HepG2 (cell line): ENCODE results near the gene ANKEF1. TPM values are rescaled to one million over a fixed set of nuclear protein-coding genes. Genes with fewer than 3 reads are reported as not detected.

Source experiments
- ATAC-seq: fragments of 200-7000 bp; cut with Tn5 transposase; 3 replicates; pipeline ENCODE4 v1.9.1; 2020; ENCODE audit warnings: mild to moderate bottlenecking, moderate library complexity
- BruUV-seq: library from RNA; stranded (reverse); fragments of 400-500 nt; replicated peaks from 2 replicates; lab custom pipeline; 2021; lab: Mats Ljungman, UMichigan
- CTCF ChIA-PET: fragments of 300-600 bp; formaldehyde crosslinking; extraction: SDS; loops from one replicate; lab custom pipeline; 2021; ENCODE audit warnings: low total read pairs, inconsistent platforms, low intra/inter-chr PET ratio; lab: Yijun Ruan, JAX
- POLR2A ChIA-PET: fragments of 350-600 bp; sonication (Branson Sonifier 250); formaldehyde crosslinking; loops from one replicate; lab custom pipeline; 2020; ENCODE audit warnings: antibody characterized with exemption, inconsistent platforms; lab: Yijun Ruan, JAX
- DNase-seq: peaks from one replicate; pipeline ENCODE4 v3.0.0-alpha.2; 2015; ENCODE audit warnings: low spot score
- FAIRE-seq: peaks from 3 replicates; lab custom pipeline; 2011; peaks lifted over from hg19 to GRCh38; lab: Jason Lieb, UNC
- H2AFZ ChIP-seq: one replicate; pipeline ENCODE4 v1.6.1; 2011; ENCODE audit warnings: low read length, inconsistent platforms
- H3K27ac ChIP-seq: fragments of 300-600 bp; 3 replicates; pipeline ENCODE4 v1.8.0; 2011; ENCODE audit warnings: mixed run types, mild to moderate bottlenecking, mixed read lengths, low read length, inconsistent platforms; ENCODE audit not compliant: insufficient read depth; ENCODE audit errors: extremely low read length
- H3K27me3 ChIP-seq, 2 experiments: fragments of 200-600 bp in 1 of 2; 2 replicates in 1 of 2; 3 replicates in 1 of 2; pipeline versions ENCODE4 v1.6.0 to v1.8.0; 2011; ENCODE audit warnings: low read length in 2 of 2, mild to moderate bottlenecking in 2 of 2, moderate library complexity in 2 of 2, inconsistent platforms in 1 of 2; ENCODE audit not compliant: insufficient read depth in 2 of 2, control insufficient read depth in 1 of 2
- H3K36me3 ChIP-seq, 2 experiments: fragments of 200-600 bp in 1 of 2; replicated peaks in 1 of 2; 2 replicates in 1 of 2; 3 replicates in 1 of 2; pipeline versions ENCODE4 v1.5.1 to v1.8.0; 2011; ENCODE audit warnings: low read length in 2 of 2, inconsistent platforms in 1 of 2; ENCODE audit not compliant: insufficient read depth in 2 of 2, control insufficient read depth in 1 of 2
- H3K4me1 ChIP-seq: 2 replicates; pipeline ENCODE4 v1.5.1; 2012; ENCODE audit warnings: low read length, inconsistent platforms; ENCODE audit not compliant: insufficient read depth
- H3K4me2 ChIP-seq: 2 replicates; pipeline ENCODE4 v1.6.0; 2011; ENCODE audit warnings: low read depth, low read length, inconsistent platforms
- H3K4me3 ChIP-seq, 3 experiments: fragments of 200-600 bp in 1 of 3; sonication (generic), shearing (Covaris generic) in 1 of 3; replicated peaks in 1 of 3; 2 replicates each; pipeline ENCODE4 v1.5.1; 2011 to 2016; ENCODE audit warnings: low read length in 3 of 3, inconsistent platforms in 2 of 3, low read depth in 2 of 3, mild to moderate bottlenecking in 2 of 3, control low read depth in 1 of 3, mixed read lengths in 1 of 3; ENCODE audit not compliant: insufficient read depth in 1 of 3
- H3K79me2 ChIP-seq: one replicate; pipeline ENCODE4 v1.6.1; 2011; ENCODE audit warnings: low read length, inconsistent platforms; ENCODE audit not compliant: insufficient read depth
- H3K9ac ChIP-seq: 2 replicates; pipeline ENCODE4 v1.6.0; 2011; ENCODE audit warnings: mild to moderate bottlenecking, low read depth, low read length, inconsistent platforms; ENCODE audit not compliant: insufficient read depth
- H3K9me3 ChIP-seq: 2 replicates; pipeline ENCODE4 v1.5.1; 2012; ENCODE audit warnings: mild to moderate bottlenecking, low read length
- H4K20me1 ChIP-seq: 2 replicates; pipeline ENCODE4 v1.6.0; 2011; ENCODE audit warnings: inconsistent platforms, mild to moderate bottlenecking, low read length, moderate library complexity; ENCODE audit not compliant: insufficient read depth
- FOXK1 ChIP-seq: sonication (generic); formaldehyde crosslinking; IDR thresholded peaks from 2 replicates; pipeline ENCODE4 v1.4.0; 2020; ENCODE audit warnings: low read depth, missing genetic modification reagents, borderline replicate concordance
- FOXK2 ChIP-seq: fragments of 450-650 bp; IDR thresholded peaks from 2 replicates; pipeline ENCODE4 v1.6.1; 2016
- KDM5A ChIP-seq: fragments of 200-600 bp; sonication (generic); IDR thresholded peaks from 2 replicates; pipeline ENCODE4 v1.7.0; 2018; ENCODE audit warnings: antibody characterized with exemption, mild to moderate bottlenecking, low read length, borderline replicate concordance
- KLF9 ChIP-seq: IDR thresholded peaks from 2 replicates; pipeline ENCODE4 v1.6.1; 2016; ENCODE audit warnings: low read depth
- PLRG1 ChIP-seq: fragments of 450-650 bp; conservative IDR thresholded peaks from 2 replicates; pipeline ENCODE4 v1.6.1; 2016
- RNF2 ChIP-seq: fragments of 450-650 bp; conservative IDR thresholded peaks from 2 replicates; pipeline ENCODE4 v1.6.1; 2016; ENCODE audit warnings: low read depth
- SKI ChIP-seq: fragments of 450-650 bp; IDR thresholded peaks from one replicate; pipeline ENCODE4 v1.6.1; 2018; ENCODE audit warnings: mild to moderate bottlenecking; ENCODE audit not compliant: partially characterized antibody
- SRY ChIP-seq: sonication (generic); formaldehyde crosslinking; IDR thresholded peaks from 2 replicates; pipeline ENCODE4 v1.8.0; 2022; ENCODE audit warnings: mild to moderate bottlenecking, missing genetic modification reagents
- ZNF253 ChIP-seq: sonication (generic); formaldehyde crosslinking; IDR thresholded peaks from 2 replicates; pipeline ENCODE4 v1.8.0; 2022; ENCODE audit warnings: mild to moderate bottlenecking, missing genetic modification reagents, borderline replicate concordance
- ZNF329 ChIP-seq: sonication (generic); formaldehyde crosslinking; IDR thresholded peaks from 2 replicates; pipeline ENCODE4 v1.9.0; 2021; ENCODE audit warnings: low read depth, mild to moderate bottlenecking, missing genetic modification reagents
- ZNF510 ChIP-seq: sonication (generic); formaldehyde crosslinking; IDR thresholded peaks from 2 replicates; pipeline ENCODE4 v1.4.0; 2020; ENCODE audit warnings: low read depth, mild to moderate bottlenecking, missing genetic modification reagents
- WGBS: methylation state at CpG from one replicate; pipeline ENCODE4 v1.1.6; 2017; ENCODE audit warnings: low lambda C conversion rate; 5-methylcytosine and 5-hydroxymethylcytosine counted together
- in situ Hi-C: cut with HindIII; loops from 2 replicates; pipeline ENCODE4 v1.10.0; 2017; ENCODE audit warnings: low pct_unique_long_range_greater_than_20kb; ENCODE audit not compliant: extremely low pct_ligation_motif_present
- intact Hi-C: fragments of 100-400 bp; cut with micrococcal nuclease; formaldehyde crosslinking; loops from one replicate; pipeline ENCODE4 v1.10.0; 2022; ENCODE audit not compliant: unreplicated experiment
- polyA plus RNA-seq, 8 experiments: library from polyadenylated mRNA; depleted of rRNA in 3 of 8; stranded (reverse) in 7 of 8; unstranded in 1 of 8; fragments of >200 nt; fragmentation: Illumina TruSeq in 4 of 8; extraction: Trizol in 4 of 8; gene quantifications; 2 replicates each; pipeline versions ENCODE4 v1.2.1 to v1.2.3, GENCODE V29; 2011 to 2016; ENCODE audit warnings: low read depth in 4 of 8, missing spikeins in 1 of 8, mixed read lengths in 1 of 8; ENCODE audit not compliant: insufficient read depth in 1 of 8
- total RNA-seq, 5 experiments: library from RNA; depleted of rRNA; stranded (reverse); fragments of >200 nt; fragmentation: Illumina TruSeq; extraction: Trizol; gene quantifications; 2 replicates each; pipeline ENCODE4 v1.2.3, GENCODE V29; 2016; ENCODE audit warnings: low read depth in 1 of 5
- TF ChIP-seq, protein P1 (sequence below): sonication (generic); formaldehyde crosslinking; IDR thresholded peaks from 2 replicates; pipeline ENCODE4 v1.8.0; 2022; ENCODE audit warnings: missing genetic modification reagents, low read depth, mild to moderate bottlenecking, borderline replicate concordance

The ANKEF1 gene
- total and polyA plus RNA-seq, 2 of the 13 experiments (the other 11 are each of a cell fraction or from before 2014, with no cell fraction given), result 3.1 to 8.6 TPM

DNA sequence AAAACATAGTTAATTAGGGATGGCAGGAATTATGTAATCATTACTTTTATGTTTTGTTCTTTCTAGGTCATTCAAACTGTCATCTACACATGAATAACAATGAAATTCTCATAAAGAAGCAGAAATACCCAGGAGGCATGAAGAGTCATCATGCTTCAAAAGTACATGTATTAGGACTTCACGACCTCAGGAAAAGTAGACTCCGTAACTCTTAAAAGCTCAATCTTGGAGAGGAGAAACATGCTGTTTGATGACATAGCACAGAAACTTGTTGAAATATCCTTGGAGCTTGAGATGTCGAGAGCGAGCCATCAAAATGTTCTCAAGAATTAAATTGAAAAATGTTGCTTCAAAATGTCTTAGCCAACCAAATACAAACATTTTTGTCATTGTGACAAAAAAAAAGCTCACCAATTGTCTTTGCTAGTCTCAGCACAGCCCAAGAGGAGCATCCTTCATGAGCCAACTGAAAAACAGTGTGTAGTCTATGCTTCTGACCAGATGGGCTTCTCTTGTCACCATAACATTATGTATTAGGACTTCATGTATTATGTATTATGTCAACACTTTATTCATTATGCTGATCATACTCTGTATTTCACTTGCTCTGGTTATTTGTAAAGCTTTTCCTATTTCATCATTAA, 28.2 kb upstream of the ANKEF1 start (continued):
- no peak for TF ChIP-seq ZNF329 (CRISPR knock-in tag)
- TF ChIP-seq, protein P1, sequence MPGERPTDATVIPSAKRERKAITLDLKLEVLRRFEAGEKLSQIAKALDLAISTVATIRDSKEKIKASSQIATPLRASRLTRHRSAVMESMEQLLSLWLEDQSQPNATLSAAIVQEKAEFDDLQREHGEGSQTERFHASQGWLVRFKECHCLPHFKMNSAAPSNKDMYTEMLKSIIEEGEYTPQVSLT (CRISPR knock-in tag), result no peak
- no peak for TF ChIP-seq KDM5A
- TF ChIP-seq FOXK1 (CRISPR knock-in tag), result no peak

DNA sequence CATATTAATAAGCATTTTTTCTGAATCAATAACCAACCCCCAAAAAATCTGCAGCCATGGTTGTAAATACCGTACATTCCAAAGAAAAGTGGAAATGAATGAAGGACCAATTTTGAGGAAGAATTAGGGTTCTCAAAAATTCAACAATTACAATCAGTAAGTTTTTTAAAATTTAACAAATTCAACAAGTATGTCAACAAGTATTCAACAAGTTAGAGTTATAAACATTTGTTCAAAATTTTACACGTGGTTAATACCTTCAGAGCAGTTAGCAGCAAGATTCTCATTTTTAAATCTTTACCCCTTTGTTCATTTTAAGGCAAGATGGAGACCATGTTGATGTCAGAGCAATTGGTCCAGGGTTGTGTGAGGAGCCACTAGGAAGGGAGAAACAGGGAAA, 27.6 kb upstream of the ANKEF1 start:
- Histone ChIP-seq H3K4me2 (no peak overlapping the region), H4K20me1 (no peaks in the 10 kb centered on the region), H3K27ac (no peak overlapping the region), H3K27me3 (no peaks in the 10 kb centered on the region), H3K9me3 (no peaks in the 10 kb centered on the region), H3K36me3 (no peaks in the 10 kb centered on the region), H2AFZ (no peak overlapping the region), H3K9ac (no peak overlapping the region), H3K79me2 (no peaks in the 10 kb centered on the region), H3K4me3 (no peak overlapping the region), H3K4me1 (no peaks in the 10 kb centered on the region)
- ChIA-PET POLR2A (no interaction called here), CTCF (no interaction called here)
- in situ Hi-C loops, result no loop called here
- FAIRE-seq (no peak), ATAC-seq (no peak), DNase-seq (no peak)
- BruUV-seq, result no TSS peak
- intact Hi-C loops, result no loop called here
- no peak for TF ChIP-seq SRY
- TF ChIP-seq PLRG1, result no peak
- TF ChIP-seq RNF2, result no peak
- TF ChIP-seq ZNF253 (CRISPR knock-in tag), result no peak
- no peak for TF ChIP-seq FOXK2
- no peak for TF ChIP-seq ZNF510 (CRISPR knock-in tag)
- no peak for TF ChIP-seq KLF9 (CRISPR knock-in tag)
- TF ChIP-seq SKI, result no peak
- WGBS, result under 1% methylated on average over 2 of the region's 2 CpGs
